GM21723 (cell line): ENCODE data around the gene ARPC5.
A peak's percentile ranks its signal among the peaks of the same experiment; 100 is the strongest.
"Not testable (repeated sequence)": the region's sequence is repeated elsewhere in the genome, so short reads cannot be mapped to it uniquely, and the experiment has no call there.

Experiments
- ATAC-seq: cut with Tn5 transposase; IDR thresholded peaks from one replicate; pipeline ENCODE4 v1.9.1; 2021; ENCODE audit warnings: mild to moderate bottlenecking, moderate library complexity; ENCODE audit not compliant: unreplicated experiment

The ARPC5 gene

GRCh38 chr1:183646776-183647175 lies 11.2 kb upstream of the ARPC5 start:
- ATAC-seq = no peak

- no peak for ATAC-seq
Observed at GRCh38 chr1:183645531-183645930, 9.9 kb upstream of the ARPC5 start.

GRCh38 chr1:183642166-183642565 lies 6.6 kb upstream of the ARPC5 start:
- ATAC-seq = no peak

DNA sequence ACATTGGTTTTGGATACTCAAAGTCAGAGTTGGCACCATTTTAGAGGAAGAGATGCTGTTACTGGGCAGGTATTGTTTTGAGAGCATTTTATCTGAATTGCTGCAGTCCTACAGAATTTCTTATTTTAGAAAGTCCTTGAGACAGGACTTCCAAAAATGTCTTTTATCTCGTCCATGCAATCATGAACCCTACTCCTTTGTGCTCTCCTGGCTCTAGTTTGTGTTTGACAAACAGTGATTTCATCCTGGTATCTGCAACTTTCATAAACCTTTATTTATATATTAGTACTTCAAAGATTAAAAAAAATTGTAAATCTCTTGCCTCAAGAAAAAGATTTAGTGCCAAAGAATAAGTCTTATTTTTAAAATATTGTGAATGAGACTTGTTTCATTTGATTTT lies 4.6 kb upstream of the ARPC5 start:
- no peak for ATAC-seq

GRCh38 chr1:183638649-183639387 lies 3.2 kb upstream of the ARPC5 start:
- no peak for ATAC-seq

DNA sequence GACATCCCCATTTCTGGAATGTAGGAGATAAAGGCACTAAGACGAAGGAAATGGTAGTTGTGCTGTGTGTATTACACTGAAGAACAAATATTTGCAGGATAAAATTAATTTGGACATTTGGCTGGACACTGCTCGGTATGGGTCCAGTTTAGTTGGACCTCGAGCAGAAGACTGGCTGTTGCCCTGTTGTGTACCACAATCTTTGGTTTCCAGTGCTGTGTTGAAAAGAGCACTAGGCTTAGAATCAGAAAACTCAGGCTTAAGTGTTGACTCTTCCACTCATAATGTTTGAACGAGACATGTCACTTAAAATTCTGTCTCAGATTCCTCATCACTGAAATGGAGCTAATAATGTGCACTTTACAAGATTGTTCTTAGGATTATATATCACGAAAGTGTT lies 1.2 kb upstream of the ARPC5 start:
- no peak for ATAC-seq

DNA sequence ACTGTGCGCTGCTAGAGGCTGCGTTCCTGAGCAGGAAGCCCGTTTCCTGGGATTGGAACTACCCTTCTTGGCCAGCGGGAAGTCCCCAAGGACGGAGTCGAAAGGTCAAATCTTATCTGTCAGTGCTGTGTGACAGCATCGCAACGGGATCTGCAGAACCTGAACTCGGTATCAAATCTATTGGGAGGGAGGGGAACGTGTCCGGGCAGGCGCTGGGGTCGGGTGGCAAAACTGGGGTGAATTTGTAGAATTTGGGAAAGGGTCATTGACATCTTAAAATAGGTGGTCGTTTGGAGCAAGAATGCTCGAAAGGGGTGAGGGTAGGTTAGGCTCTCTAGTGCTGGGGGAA lies 725 bp upstream of the ARPC5 start:
- ATAC-seq = no peak

- peak; percentile 8 for ATAC-seq
Observed at GRCh38 chr1:183635099-183635605, 431 bp downstream of the ARPC5 start.

DNA sequence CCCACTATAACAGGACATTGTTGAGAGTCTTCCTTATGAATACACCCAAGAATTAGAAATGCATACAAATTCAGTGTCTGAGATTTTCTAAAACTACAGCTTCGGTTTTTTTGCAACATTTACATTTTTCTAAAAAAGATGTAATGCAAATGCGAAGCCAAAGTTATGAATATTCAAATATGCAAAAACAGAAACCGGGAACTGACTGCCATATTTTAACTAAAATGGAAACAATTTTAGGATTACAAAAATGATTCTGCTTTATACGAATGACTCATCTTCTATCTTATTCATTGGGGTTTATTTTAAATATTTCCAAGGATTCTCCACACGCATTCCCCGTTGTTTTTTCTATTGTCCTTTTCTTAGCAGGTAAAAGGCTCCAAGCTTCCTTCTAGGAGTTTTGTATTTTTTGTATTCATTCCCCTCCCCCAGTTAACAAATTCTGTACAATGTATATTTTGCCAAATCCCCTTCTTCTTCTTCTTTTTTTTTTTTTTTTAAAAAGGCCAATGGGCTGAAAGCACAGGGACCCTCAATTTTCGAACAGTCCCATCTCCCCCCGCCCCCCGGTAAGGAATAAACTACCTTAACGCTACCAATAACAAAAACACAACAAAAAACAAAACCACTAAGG lies 1.0 kb downstream of the ARPC5 start:
- ATAC-seq = no peak

DNA sequence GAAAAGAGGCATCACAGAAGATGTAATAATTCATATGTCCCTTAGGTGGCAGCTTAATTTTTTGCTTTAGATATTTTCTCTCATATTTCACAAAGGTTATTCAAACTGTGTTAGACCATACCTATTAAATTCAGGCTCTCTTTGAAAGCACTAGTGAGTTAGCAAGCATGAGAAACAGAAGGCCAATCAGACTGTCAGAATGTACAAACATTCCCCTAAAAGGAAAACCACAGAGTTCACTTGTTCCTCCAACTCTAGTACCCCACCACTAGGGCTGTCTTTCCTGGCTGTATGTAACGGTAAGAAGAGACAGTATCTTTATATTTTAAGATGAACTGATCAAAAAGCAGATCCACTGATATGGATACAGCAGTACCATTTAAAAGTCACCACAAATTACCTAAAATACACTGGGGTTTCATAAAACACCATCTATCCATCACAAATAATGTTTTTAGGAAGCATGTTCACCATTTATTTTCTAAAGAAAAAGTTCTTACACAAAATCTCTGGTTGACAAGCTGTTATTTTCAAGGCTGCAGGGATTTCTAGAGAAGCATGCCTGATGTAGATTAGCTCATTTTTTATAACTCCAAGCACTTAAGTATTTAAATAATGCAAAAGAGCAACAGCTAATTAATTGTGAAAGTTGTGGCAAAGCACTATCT lies 1.8 kb downstream of the ARPC5 start:
- ATAC-seq = peak; percentile 45

GRCh38 chr1:183632964-183633363 lies 2.6 kb downstream of the ARPC5 start:
- ATAC-seq = no peak

- ATAC-seq = no peak
Observed at GRCh38 chr1:183632114-183632513, 3.5 kb downstream of the ARPC5 start.

DNA sequence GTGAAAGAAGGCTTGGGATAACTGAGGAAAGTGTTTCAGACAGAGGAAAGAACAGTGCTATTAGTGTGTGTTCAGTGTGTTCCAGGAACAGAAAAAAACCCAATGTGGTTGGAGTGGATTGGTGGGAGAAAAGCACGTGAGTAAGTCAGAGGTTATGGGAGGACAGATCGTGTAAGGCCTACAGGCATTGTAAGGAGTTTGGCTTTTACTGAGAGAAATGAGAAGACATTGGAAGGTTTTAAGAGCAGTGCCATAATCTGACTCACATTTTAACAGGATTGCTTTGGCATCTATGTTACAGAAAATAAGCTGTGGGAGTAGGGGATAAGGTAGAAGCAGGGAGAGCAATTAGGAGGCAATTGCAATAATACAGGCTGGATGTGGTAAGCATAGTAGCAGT lies 4.8 kb downstream of the ARPC5 start:
- no peak for ATAC-seq

DNA sequence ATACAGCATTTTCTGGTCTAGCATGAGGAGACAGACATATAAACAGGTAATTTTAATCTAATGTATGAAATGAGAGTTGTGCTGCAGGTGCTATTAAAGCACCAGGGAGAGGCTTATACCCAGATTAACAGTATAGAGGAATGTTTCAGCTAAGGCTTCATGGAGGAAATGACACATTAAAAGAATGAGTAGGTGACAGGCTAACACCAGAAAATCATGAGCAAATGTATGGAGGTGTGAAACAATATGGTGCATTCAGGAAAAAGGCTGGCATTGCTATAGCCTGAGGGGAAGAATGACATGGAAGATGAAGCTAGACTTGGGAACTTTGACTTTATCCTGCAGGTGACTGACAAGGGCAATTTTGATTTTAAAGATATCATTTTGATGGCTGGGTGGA lies 7.0 kb downstream of the ARPC5 start:
- ATAC-seq = no peak

- ATAC-seq = not testable (repeated sequence)
Observed at GRCh38 chr1:183626236-183626635, 9.3 kb downstream of the ARPC5 start.

DNA sequence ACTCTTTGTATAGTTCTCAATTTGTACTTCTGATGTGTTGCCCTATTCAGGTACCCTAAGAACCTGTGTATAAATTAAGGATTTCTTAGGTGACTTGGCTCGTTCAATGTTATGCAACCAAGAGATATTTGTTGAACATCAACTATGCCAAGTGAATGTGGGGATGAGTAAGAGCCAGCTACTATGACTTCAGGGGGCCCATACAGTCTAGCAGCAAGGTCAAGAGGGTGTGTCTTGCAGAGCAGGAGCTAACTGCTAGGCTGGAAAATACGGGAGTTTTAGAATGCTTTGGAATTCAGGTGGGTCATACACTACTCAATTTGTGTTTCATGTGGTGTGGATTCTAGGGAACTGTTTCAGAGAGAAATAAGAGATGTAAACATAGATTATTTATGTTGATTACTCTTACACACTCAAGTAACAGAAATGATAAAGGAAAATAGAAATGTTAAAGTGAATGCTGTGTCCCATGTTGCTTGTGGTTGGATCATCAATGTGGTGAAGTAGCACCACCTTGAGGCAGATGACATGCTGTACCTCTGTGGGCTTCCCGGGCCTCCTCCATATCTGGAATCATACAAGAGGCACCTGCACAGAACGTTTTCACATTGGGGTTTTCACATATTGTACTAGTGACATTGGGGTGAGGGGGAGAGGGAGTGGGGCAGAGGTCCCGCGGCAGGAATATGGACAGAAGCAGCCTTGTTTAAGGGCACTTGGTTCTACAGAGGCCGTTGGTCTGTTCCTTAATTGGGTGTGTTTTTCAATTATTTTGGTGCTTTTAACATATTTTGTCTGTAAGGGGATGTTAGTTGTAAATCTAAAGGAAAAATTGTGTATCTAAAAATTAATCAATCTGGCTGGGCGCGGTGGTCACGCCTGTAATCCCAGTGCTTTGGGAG lies 12.4 kb downstream of the ARPC5 start:
- ATAC-seq = peak; percentile 85

GRCh38 chr1:183622013-183622412 lies 13.6 kb downstream of the ARPC5 start:
- no peak for ATAC-seq

DNA sequence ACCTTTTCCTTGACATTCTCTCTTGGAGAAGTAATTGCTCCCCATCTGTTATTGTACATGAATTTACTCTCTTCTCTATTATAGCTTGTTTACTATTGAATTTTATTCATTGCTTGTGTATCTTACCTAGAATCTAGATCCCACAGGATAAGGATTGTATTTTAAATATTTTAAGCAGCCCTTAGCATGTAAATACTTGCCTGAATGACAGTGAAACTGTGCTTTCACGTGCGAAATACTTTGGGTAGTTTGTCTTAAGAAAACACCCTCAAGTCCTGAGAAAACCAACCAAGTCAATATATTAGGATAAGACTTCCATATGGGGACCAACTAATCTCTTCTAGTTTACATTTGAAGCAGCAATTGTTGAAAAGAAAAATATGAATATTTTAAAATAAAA lies 15.3 kb downstream of the ARPC5 start:
- ATAC-seq = no peak

DNA sequence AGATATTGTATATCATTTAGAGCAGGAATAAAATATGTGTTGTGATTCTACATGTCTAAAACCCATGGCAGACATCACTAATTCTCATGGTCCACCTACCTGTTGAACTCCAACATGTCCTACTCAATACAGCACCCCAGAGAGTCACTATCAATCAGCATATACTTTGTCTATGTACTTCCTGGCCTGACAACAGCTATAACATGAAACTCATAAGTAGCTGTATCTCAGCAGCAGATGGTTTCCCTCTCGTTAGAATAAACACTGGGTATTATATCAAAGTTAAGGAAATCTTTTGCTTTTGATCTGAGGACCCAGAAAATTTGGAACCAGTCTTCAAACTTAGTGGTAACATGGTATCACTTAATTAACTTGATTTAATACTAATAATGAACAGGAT lies 15.8 kb downstream of the ARPC5 start:
- no peak for ATAC-seq

- not testable (repeated sequence) for ATAC-seq
Observed at GRCh38 chr1:183618202-183618601, 17.4 kb downstream of the ARPC5 start.

GRCh38 chr1:183612975-183613374 lies 22.6 kb downstream of the ARPC5 start:
- ATAC-seq = not testable (repeated sequence)
